ENCODE results near the gene CA5A. TPM values are rescaled to one million over a fixed set of nuclear protein-coding genes. Genes with fewer than 3 reads are reported as not detected.

CA5A gene
- total and polyA plus RNA-seq, 9 of the 15 experiments (the other 6 are each of a cell fraction or from before 2014, with no cell fraction given), result not detected

- TF ChIP-seq ZEB2 (IDR thresholded peaks at IDR 0.05), result peak; percentile 96
- peak; percentile 91 for TF ChIP-seq TFAP4 (CRISPR knock-in tag; IDR thresholded peaks at IDR 0.05; ENCODE audit: borderline replicate concordance)
- TF ChIP-seq UBTF (IDR thresholded peaks at IDR 0.05; ENCODE audit: borderline replicate concordance in 1 of 2, low read depth in 2 of 2, low read length in 2 of 2), result 0 out of 4 replicates have a peak, but pooled peaks of 1 of the 2 experiments have one; percentile 42
- TF ChIP-seq TAF15 (IDR thresholded peaks at IDR 0.05; ENCODE audit: low read depth, low read length), result no peak
- TF ChIP-seq CREB3L1 (IDR thresholded peaks at IDR 0.05; ENCODE audit: borderline replicate concordance, low read depth), result peak; percentile 98
- TF ChIP-seq MTA1 (IDR thresholded peaks at IDR 0.05; ENCODE audit: borderline replicate concordance), result 0 out of 2 replicates have a peak, but pooled peaks have one; percentile 28
- peak; percentile 93 for TF ChIP-seq L3MBTL2 (IDR thresholded peaks at IDR 0.05)
- TF ChIP-seq SFPQ (IDR thresholded peaks at IDR 0.05; ENCODE audit: low read depth, low read length), result no peak
- peak; percentile 96 for TF ChIP-seq ZHX1 (conservative IDR thresholded peaks at IDR 0.05; ENCODE audit: low read length)
Observed at GRCh38 chr16:87950765-87951551, 14.6 kb upstream of the CA5A start, which contains the start of gene BANP (continued).

Measured in K562 (cell line).